Measurements from ENCODE around the gene TRIM58.

DNA sequence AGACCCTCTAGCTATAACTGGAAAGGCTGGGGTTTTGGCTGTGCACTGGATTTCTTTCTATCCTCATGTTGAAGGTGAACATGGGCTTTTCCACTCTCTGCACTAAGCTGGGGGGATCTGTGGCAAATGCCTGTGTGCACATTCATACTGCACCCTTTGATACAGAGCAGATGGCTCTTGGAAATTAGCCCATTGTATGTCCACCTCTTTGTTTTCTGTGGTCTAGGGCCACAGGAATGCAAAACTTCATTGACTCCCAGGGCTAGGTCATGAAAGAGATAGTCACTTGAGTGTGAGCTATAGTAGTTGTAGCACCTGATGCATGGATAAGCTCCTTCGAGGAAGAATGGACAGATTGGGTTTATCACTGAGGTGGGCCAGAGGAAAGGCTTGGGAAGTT, 27.3 kb upstream of the TRIM58 start:
- TF ChIP-seq, protein P1, sequence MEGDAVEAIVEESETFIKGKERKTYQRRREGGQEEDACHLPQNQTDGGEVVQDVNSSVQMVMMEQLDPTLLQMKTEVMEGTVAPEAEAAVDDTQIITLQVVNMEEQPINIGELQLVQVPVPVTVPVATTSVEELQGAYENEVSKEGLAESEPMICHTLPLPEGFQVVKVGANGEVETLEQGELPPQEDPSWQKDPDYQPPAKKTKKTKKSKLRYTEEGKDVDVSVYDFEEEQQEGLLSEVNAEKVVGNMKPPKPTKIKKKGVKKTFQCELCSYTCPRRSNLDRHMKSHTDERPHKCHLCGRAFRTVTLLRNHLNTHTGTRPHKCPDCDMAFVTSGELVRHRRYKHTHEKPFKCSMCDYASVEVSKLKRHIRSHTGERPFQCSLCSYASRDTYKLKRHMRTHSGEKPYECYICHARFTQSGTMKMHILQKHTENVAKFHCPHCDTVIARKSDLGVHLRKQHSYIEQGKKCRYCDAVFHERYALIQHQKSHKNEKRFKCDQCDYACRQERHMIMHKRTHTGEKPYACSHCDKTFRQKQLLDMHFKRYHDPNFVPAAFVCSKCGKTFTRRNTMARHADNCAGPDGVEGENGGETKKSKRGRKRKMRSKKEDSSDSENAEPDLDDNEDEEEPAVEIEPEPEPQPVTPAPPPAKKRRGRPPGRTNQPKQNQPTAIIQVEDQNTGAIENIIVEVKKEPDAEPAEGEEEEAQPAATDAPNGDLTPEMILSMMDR (conservative IDR thresholded peaks at IDR 0.05 in 1 of 2, IDR thresholded peaks at IDR 0.05 in 1 of 2; ENCODE audit: low read depth in 1 of 2, low read length in 2 of 2), result no peak
- TF ChIP-seq EZH2 (IDR thresholded peaks at IDR 0.05; ENCODE audit: low read length, missing control alignments), result no peak
